Measurements from ENCODE around the gene HSBP1.

The HSBP1 gene

GRCh38 chr16:83839561-83839960, 31.8 kb downstream of the HSBP1 start:
- no peak for DNase-seq (ENCODE audit: low spot score)

- DNase-seq (ENCODE audit: low spot score) = no peak
These were observed 32.4 kb downstream of the HSBP1 start for GRCh38 chr16:83840060-83840617.

- no peak for DNase-seq (ENCODE audit: low spot score)
These were observed 34.5 kb downstream of the HSBP1 start for GRCh38 chr16:83842291-83842690.

GRCh38 chr16:83842756-83843507, 35.2 kb downstream of the HSBP1 start:
- DNase-seq (ENCODE audit: low spot score) = no peak

- no peak for DNase-seq (ENCODE audit: low spot score)
These were observed 35.9 kb downstream of the HSBP1 start for GRCh38 chr16:83843657-83844056.

- no peak for DNase-seq (ENCODE audit: low spot score)
These were observed 37.5 kb downstream of the HSBP1 start for GRCh38 chr16:83845263-83845662.

- no peak for DNase-seq (ENCODE audit: low spot score)
These were observed 39.8 kb downstream of the HSBP1 start for GRCh38 chr16:83847371-83848225.

GRCh38 chr16:83849421-83849820, 41.6 kb downstream of the HSBP1 start:
- DNase-seq (ENCODE audit: low spot score) = no peak

GRCh38 chr16:83850947-83851346, 43.2 kb downstream of the HSBP1 start:
- DNase-seq (ENCODE audit: low spot score) = no peak

- no peak for DNase-seq (ENCODE audit: low spot score)
These were observed 43.7 kb downstream of the HSBP1 start for GRCh38 chr16:83851473-83851872.

GRCh38 chr16:83852774-83853173, 45.0 kb downstream of the HSBP1 start:
- no peak for DNase-seq (ENCODE audit: low spot score)

GRCh38 chr16:83853834-83854233, 46.1 kb downstream of the HSBP1 start:
- DNase-seq (ENCODE audit: low spot score) = no peak

- DNase-seq (ENCODE audit: low spot score) = no peak
These were observed 46.6 kb downstream of the HSBP1 start for GRCh38 chr16:83854420-83854819.

GRCh38 chr16:83856792-83857191, 49.0 kb downstream of the HSBP1 start:
- DNase-seq (ENCODE audit: low spot score) = no peak

- DNase-seq (ENCODE audit: low spot score) = no peak
These were observed 51.5 kb downstream of the HSBP1 start for GRCh38 chr16:83859265-83859664.

- no peak for DNase-seq (ENCODE audit: low spot score)
These were observed 54.9 kb downstream of the HSBP1 start for GRCh38 chr16:83862661-83863060.

GRCh38 chr16:83863682-83864081, 55.9 kb downstream of the HSBP1 start:
- DNase-seq (ENCODE audit: low spot score) = no peak

Data from hematopoietic multipotent progenitor cell treated with erythropoietin and hydrocortisone succinate and interleukin-3 and kit ligand, for 15 days (in vitro differentiated cells).